Colonic mucosa (tissue), 4 donors: ENCODE results near the gene ROR2. TPM values are rescaled to one million over a fixed set of nuclear protein-coding genes. Genes with fewer than 3 reads are reported as not detected.

Source experiments
- DNase-seq: peaks from one replicate; pipeline ENCODE4 v3.0.0-alpha.2; 2020
- H3K27ac ChIP-seq: fragments of 200-600 bp; one replicate; pipeline ENCODE4 v1.8.0; 2021
- H3K27me3 ChIP-seq: fragments of 200-600 bp; one replicate; pipeline ENCODE4 v1.8.0; 2021
- H3K36me3 ChIP-seq: fragments of 200-600 bp; one replicate; pipeline ENCODE4 v1.8.0; 2021
- H3K4me1 ChIP-seq: fragments of 200-600 bp; one replicate; pipeline ENCODE4 v1.8.0; 2021; ENCODE audit warnings: mild to moderate bottlenecking
- H3K4me3 ChIP-seq: fragments of 200-600 bp; one replicate; pipeline ENCODE4 v1.8.0; 2021
- H3K9ac ChIP-seq, 2 donors: one replicate each; pipeline ENCODE4 v1.7.0; 2013; ENCODE audit warnings: control low read depth in 2 of 2, low read depth in 2 of 2, low read length in 2 of 2
- H3K9me3 ChIP-seq: fragments of 200-600 bp; one replicate; pipeline ENCODE4 v1.8.0; 2021
- CTCF ChIP-seq: fragments of 200-600 bp; IDR thresholded peaks from one replicate; pipeline ENCODE4 v1.8.0; 2022; ENCODE audit warnings: antibody characterized with exemption, mild to moderate bottlenecking
- intact Hi-C: fragments of 100-400 bp; cut with DNase I; formaldehyde crosslinking; loops from one replicate; pipeline ENCODE4 v1.14.1; 2022
- total RNA-seq, 2 donors: library from RNA; stranded (reverse); fragmentation: NEBNext Ultra II Directional in 1 of 2; extraction: Animal tissue kit (Norgen Biotek cat#: 25700) in 1 of 2; gene quantifications; one replicate each; pipeline ENCODE4 v1.2.1, GENCODE V29; 2021
- donor health status: healthy.
- donor health status: DM: no; HTN: no; CAD: no.
- donor health status: DM: no; HTN: no; CAD: no.

The ROR2 gene
- total RNA-seq, 2 donors from 2014 or later: 1.7 to 9.1 TPM

GRCh38 chr9:91820126-91820750, 129.8 kb downstream of the ROR2 start:
- no peak for TF ChIP-seq CTCF
- H3K9ac ChIP-seq: no peak overlapping the region
- no peaks in the 10 kb centered on the region for H3K36me3 ChIP-seq
- DNase-seq: no peak
- no peaks in the 10 kb centered on the region for H3K9me3 ChIP-seq
- no peaks in the 10 kb centered on the region for H3K4me1 ChIP-seq
- no peak overlapping the region for H3K4me3 ChIP-seq
- intact Hi-C loops: no loop called here
- H3K27me3 ChIP-seq: no peaks in the 10 kb centered on the region
- H3K27ac ChIP-seq: no peak overlapping the region

GRCh38 chr9:91818647-91819403, 131.2 kb downstream of the ROR2 start:
- H3K9me3 ChIP-seq: no peaks in the 10 kb centered on the region
- DNase-seq: no peak
- no peaks in the 10 kb centered on the region for H3K4me1 ChIP-seq
- no peak for TF ChIP-seq CTCF
- no peaks in the 10 kb centered on the region for H3K36me3 ChIP-seq
- no peak overlapping the region for H3K9ac ChIP-seq
- no peaks in the 10 kb centered on the region for H3K27me3 ChIP-seq
- H3K27ac ChIP-seq: no peak overlapping the region
- H3K4me3 ChIP-seq: no peak overlapping the region
- intact Hi-C loops: no loop called here

GRCh38 chr9:91818225-91818585, 131.8 kb downstream of the ROR2 start:
- Histone ChIP-seq H3K4me3 (no peak overlapping the region), H3K4me1 (no peaks in the 10 kb centered on the region), H3K9ac (no peak overlapping the region), H3K9me3 (no peaks in the 10 kb centered on the region), H3K27ac (no peak overlapping the region), H3K36me3 (no peaks in the 10 kb centered on the region), H3K27me3 (no peaks in the 10 kb centered on the region)
- no peak for TF ChIP-seq CTCF
- no peak for DNase-seq
- intact Hi-C loops: no loop called here

- Histone ChIP-seq H3K36me3 (no peaks in the 10 kb centered on the region), H3K4me3 (no peak overlapping the region), H3K27me3 (no peaks in the 10 kb centered on the region), H3K9me3 (no peaks in the 10 kb centered on the region), H3K4me1 (no peaks in the 10 kb centered on the region), H3K27ac (no peak overlapping the region), H3K9ac (no peak overlapping the region)
- no peak for TF ChIP-seq CTCF
- intact Hi-C loops: no loop called here
- DNase-seq: no peak
Measured at GRCh38 chr9:91817493-91818224, 132.4 kb downstream of the ROR2 start.

GRCh38 chr9:91817106-91817492, 132.9 kb downstream of the ROR2 start:
- H3K9me3 ChIP-seq: no peaks in the 10 kb centered on the region
- H3K36me3 ChIP-seq: no peaks in the 10 kb centered on the region
- TF ChIP-seq CTCF: no peak
- H3K4me3 ChIP-seq: no peak overlapping the region
- intact Hi-C loops: no loop called here
- H3K9ac ChIP-seq: no peak overlapping the region
- no peak overlapping the region for H3K27ac ChIP-seq
- H3K27me3 ChIP-seq: no peaks in the 10 kb centered on the region
- H3K4me1 ChIP-seq: no peaks in the 10 kb centered on the region
- DNase-seq: no peak
